ENCODE measurements around the gene HTT-AS. TPM values are rescaled to one million over a fixed set of nuclear protein-coding genes. Genes with fewer than 3 reads are reported as not detected.
"Not testable (repeated sequence)": the region's sequence is repeated elsewhere in the genome, so short reads cannot be mapped to it uniquely, and the experiment has no call there.

Gene HTT-AS
- total RNA-seq, 2 donors from 2014 or later, result not detected

GRCh38 chr4:3065551-3065950 is 8.8 kb downstream of the HTT-AS start:
- intact Hi-C loops (cut with DNase I), result no loop called here
- no peak for ATAC-seq
- DNase-seq, result no peak

GRCh38 chr4:3062471-3062870 is 11.9 kb downstream of the HTT-AS start:
- no peak for DNase-seq
- intact Hi-C loops (cut with DNase I), result no loop called here
- no peak for ATAC-seq

GRCh38 chr4:3060946-3061345 is 13.4 kb downstream of the HTT-AS start:
- intact Hi-C loops (cut with DNase I), result no loop called here
- ATAC-seq, result no peak
- no peak for DNase-seq

GRCh38 chr4:3059943-3060342 is 14.4 kb downstream of the HTT-AS start:
- DNase-seq (no peak), ATAC-seq (peak in 1 of 2 donors; percentile 55)
- intact Hi-C loops (cut with DNase I), result no loop called here

GRCh38 chr4:3054169-3054759 is 20.1 kb downstream of the HTT-AS start:
- ATAC-seq (no peak), DNase-seq (no peak)
- intact Hi-C loops (cut with DNase I), result no loop called here

- DNase-seq; ATAC-seq; intact Hi-C loops (cut with DNase I): not testable (repeated sequence)
These were observed 23.0 kb downstream of the HTT-AS start for GRCh38 chr4:3051141-3051897.

- intact Hi-C loops (cut with DNase I), result no loop called here
- peak; percentile 55 to 57 for ATAC-seq
- DNase-seq, result peak; percentile 67
These were observed 26.7 kb downstream of the HTT-AS start for GRCh38 chr4:3047464-3048286.

GRCh38 chr4:3046623-3047022 is 27.7 kb downstream of the HTT-AS start:
- DNase-seq, result no peak
- intact Hi-C loops (cut with DNase I), result no loop called here
- ATAC-seq, result no peak

- ATAC-seq (no peak), DNase-seq (no peak)
- intact Hi-C loops (cut with DNase I), result no loop called here
These were observed 28.2 kb downstream of the HTT-AS start for GRCh38 chr4:3046162-3046561.

- peak; percentile 18 to 28 for ATAC-seq
These were observed 29.2 kb downstream of the HTT-AS start for GRCh38 chr4:3044870-3045819.

GRCh38 chr4:3043282-3044020 is 30.9 kb downstream of the HTT-AS start:
- intact Hi-C loops (cut with DNase I), result no loop called here
- no peak for ATAC-seq

More at GRCh38 chr4:3044870-3045819, 29.2 kb downstream of the HTT-AS start:
- intact Hi-C loops (cut with DNase I), result no loop called here
- DNase-seq, result no peak

GRCh38 chr4:3042226-3042625 is 32.1 kb downstream of the HTT-AS start:
- no peak for ATAC-seq
- no peak for DNase-seq
- intact Hi-C loops (cut with DNase I), result no loop called here

More at GRCh38 chr4:3043282-3044020, 30.9 kb downstream of the HTT-AS start:
- DNase-seq, result no peak

- ATAC-seq (peak; percentile 50 to 73), DNase-seq (peak; percentile 78)
- intact Hi-C loops (cut with DNase I), result no loop called here
These were observed 32.9 kb downstream of the HTT-AS start for GRCh38 chr4:3041192-3042142.

- no peak for DNase-seq
- intact Hi-C loops (cut with DNase I), result no loop called here
- ATAC-seq, result no peak
These were observed 33.7 kb downstream of the HTT-AS start for GRCh38 chr4:3040452-3041191.

GRCh38 chr4:3039706-3040366 is 34.5 kb downstream of the HTT-AS start:
- ATAC-seq (no peak), DNase-seq (no peak)
- intact Hi-C loops (cut with DNase I), result loop anchor here in 1 of 2 donors (10.0 kb wide), 1 partner anchor 275 kb away; no protein-coding TSS in a partner anchor
